ENCODE results near the gene OR2AG1.

DNA sequence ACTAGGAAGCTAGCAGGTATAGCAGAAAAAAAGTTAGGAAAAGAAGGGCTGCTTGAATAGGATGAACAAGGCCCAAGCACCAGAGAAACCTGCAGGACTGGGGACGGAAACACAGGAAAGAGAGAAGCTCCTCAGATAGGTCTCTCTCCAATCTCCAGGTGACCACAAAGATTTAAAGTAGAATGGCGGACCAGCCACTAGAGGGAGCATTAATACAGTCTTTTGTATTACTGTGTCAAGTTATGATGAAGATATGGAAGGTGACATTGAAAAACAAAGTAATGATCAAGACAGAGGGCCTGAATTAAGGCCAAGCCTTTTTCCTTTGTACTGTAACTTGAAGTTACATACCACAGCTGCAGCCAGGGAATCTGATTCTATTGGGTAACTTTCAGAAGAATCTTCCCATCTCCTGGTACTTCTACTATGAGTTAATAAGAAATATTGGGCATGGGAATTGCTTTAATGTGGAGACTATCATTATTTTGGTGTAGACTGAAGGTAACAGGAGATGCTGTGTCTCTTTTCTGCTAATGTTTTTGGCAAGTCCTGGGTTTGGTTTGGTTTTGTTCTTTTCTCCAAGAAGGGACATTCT, 44.9 kb upstream of the OR2AG1 start:
- TF ChIP-seq, protein P1, sequence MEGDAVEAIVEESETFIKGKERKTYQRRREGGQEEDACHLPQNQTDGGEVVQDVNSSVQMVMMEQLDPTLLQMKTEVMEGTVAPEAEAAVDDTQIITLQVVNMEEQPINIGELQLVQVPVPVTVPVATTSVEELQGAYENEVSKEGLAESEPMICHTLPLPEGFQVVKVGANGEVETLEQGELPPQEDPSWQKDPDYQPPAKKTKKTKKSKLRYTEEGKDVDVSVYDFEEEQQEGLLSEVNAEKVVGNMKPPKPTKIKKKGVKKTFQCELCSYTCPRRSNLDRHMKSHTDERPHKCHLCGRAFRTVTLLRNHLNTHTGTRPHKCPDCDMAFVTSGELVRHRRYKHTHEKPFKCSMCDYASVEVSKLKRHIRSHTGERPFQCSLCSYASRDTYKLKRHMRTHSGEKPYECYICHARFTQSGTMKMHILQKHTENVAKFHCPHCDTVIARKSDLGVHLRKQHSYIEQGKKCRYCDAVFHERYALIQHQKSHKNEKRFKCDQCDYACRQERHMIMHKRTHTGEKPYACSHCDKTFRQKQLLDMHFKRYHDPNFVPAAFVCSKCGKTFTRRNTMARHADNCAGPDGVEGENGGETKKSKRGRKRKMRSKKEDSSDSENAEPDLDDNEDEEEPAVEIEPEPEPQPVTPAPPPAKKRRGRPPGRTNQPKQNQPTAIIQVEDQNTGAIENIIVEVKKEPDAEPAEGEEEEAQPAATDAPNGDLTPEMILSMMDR (conservative IDR thresholded peaks at IDR 0.05; ENCODE audit: low read depth, low read length), result peak; percentile 58
- TF ChIP-seq POLR2A (IDR thresholded peaks at IDR 0.05; ENCODE audit: low read depth, low read length) (no peak), RAD21 (IDR thresholded peaks at IDR 0.05; ENCODE audit: low read length) (peak; percentile 30; the same call in 1 of the 2 replicates), BHLHE40 (IDR thresholded peaks at IDR 0.05; ENCODE audit: low read depth, low read length) (no peak), NFE2L2 (IDR thresholded peaks at IDR 0.05; ENCODE audit: low read depth, low read length) (no peak), MXI1 (IDR thresholded peaks at IDR 0.05; ENCODE audit: borderline replicate concordance, low read depth, low read length) (no peak)
- TF ChIP-seq, protein P2, sequence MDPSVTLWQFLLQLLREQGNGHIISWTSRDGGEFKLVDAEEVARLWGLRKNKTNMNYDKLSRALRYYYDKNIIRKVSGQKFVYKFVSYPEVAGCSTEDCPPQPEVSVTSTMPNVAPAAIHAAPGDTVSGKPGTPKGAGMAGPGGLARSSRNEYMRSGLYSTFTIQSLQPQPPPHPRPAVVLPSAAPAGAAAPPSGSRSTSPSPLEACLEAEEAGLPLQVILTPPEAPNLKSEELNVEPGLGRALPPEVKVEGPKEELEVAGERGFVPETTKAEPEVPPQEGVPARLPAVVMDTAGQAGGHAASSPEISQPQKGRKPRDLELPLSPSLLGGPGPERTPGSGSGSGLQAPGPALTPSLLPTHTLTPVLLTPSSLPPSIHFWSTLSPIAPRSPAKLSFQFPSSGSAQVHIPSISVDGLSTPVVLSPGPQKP (IDR thresholded peaks at IDR 0.05; ENCODE audit: borderline replicate concordance, low read depth, low read length), result no peak
